K562 (cell line): Measurements from ENCODE around the gene POMT1. TPM values are rescaled to one million over a fixed set of nuclear protein-coding genes. Genes with fewer than 3 reads are reported as not detected.

Experiments used
- ATAC-seq: fragments of 200-7000 bp; cut with Tn5 transposase; 3 replicates; pipeline ENCODE4 v1.9.1; 2020; ENCODE audit warnings: moderate library complexity
- BruUV-seq: library from RNA; stranded (reverse); fragments of 400-500 nt; replicated peaks from 2 replicates; lab custom pipeline; 2021; lab: Mats Ljungman, UMichigan
- CTCF ChIA-PET: fragments of 300-600 bp; formaldehyde crosslinking; extraction: SDS; loops from one replicate; lab custom pipeline; 2021; ENCODE audit warnings: low intra/inter-chr PET ratio; lab: Yijun Ruan, JAX
- POLR2A ChIA-PET: fragments of 300-600, 350-650 bp; sonication (Branson Sonifier 250); formaldehyde crosslinking; extraction: SDS; loops from one replicate; lab custom pipeline; 2021; ENCODE audit warnings: antibody characterized with exemption, inconsistent platforms; lab: Yijun Ruan, JAX
- DNase-seq, 4 experiments: peaks; one replicate each; pipeline versions ENCODE4 v3.0.0 to v3.0.0-alpha.2; 2011 to 2018; ENCODE audit warnings: low spot score in 3 of 4, mixed read lengths in 3 of 4; ENCODE audit errors: extremely low read depth in 1 of 4
- FAIRE-seq: peaks from 2 replicates; lab custom pipeline; 2011; peaks lifted over from hg19 to GRCh38; lab: Jason Lieb, UNC
- H2AFZ ChIP-seq: 2 replicates; pipeline ENCODE4 v1.6.0; 2011; ENCODE audit warnings: low read depth, low read length, control low read depth, inconsistent platforms
- H3K27ac ChIP-seq: fragments of 200-600 bp; 3 replicates; pipeline ENCODE4 v1.8.0; 2011; ENCODE audit warnings: low read depth, mild to moderate bottlenecking, control low read depth, inconsistent platforms, low read length, moderate library complexity, mixed read lengths; ENCODE audit errors: extremely low read depth
- H3K27me3 ChIP-seq, 2 experiments: fragments of 300-600 bp in 1 of 2; 2 replicates in 1 of 2; 3 replicates in 1 of 2; pipeline versions ENCODE4 v1.6.0 to v1.8.0; 2011; ENCODE audit warnings: inconsistent platforms in 2 of 2, low read length in 2 of 2, mild to moderate bottlenecking in 1 of 2, mixed read lengths in 1 of 2, moderate library complexity in 1 of 2; ENCODE audit not compliant: control insufficient read depth in 2 of 2, insufficient read depth in 2 of 2
- H3K36me3 ChIP-seq: fragments of 300-600 bp; 3 replicates; pipeline ENCODE4 v1.8.0; 2011; ENCODE audit warnings: mild to moderate bottlenecking, low read length, inconsistent platforms; ENCODE audit not compliant: control insufficient read depth, insufficient read depth
- H3K4me1 ChIP-seq, 2 experiments: fragments of 200-600 bp in 1 of 2; replicated peaks in 1 of 2; 2 replicates in 1 of 2; 3 replicates in 1 of 2; pipeline versions ENCODE4 v1.5.1 to v1.8.0; 2011; ENCODE audit warnings: inconsistent platforms in 2 of 2, low read length in 2 of 2, mild to moderate bottlenecking in 1 of 2, mixed read lengths in 1 of 2, moderate library complexity in 1 of 2; ENCODE audit not compliant: control insufficient read depth in 2 of 2, insufficient read depth in 2 of 2
- H3K4me2 ChIP-seq: 2 replicates; pipeline ENCODE4 v1.6.1; 2011; ENCODE audit warnings: low read length, control low read depth, inconsistent platforms, mixed read lengths; ENCODE audit not compliant: insufficient read depth
- H3K4me3 ChIP-seq: fragments of 200-600 bp; sonication (generic), shearing (Covaris generic); 2 replicates; pipeline ENCODE4 v1.5.1; 2016; ENCODE audit warnings: control low read depth, inconsistent platforms
- H3K79me2 ChIP-seq: fragments of 200-600 bp; 3 replicates; pipeline ENCODE4 v1.8.0; 2011; ENCODE audit warnings: low read length, inconsistent platforms; ENCODE audit not compliant: control insufficient read depth, insufficient read depth
- H3K9ac ChIP-seq, 2 experiments: 2 replicates each; pipeline versions ENCODE4 v1.6.0 to v1.6.1; 2011; ENCODE audit warnings: low read depth in 2 of 2, low read length in 2 of 2, control low read depth in 1 of 2, inconsistent platforms in 1 of 2, mild to moderate bottlenecking in 1 of 2, mixed read lengths in 1 of 2; ENCODE audit not compliant: insufficient read depth in 1 of 2
- H3K9me1 ChIP-seq: one replicate; pipeline ENCODE4 v1.6.0; 2011; ENCODE audit warnings: inconsistent platforms, mild to moderate bottlenecking, low read length, moderate library complexity; ENCODE audit not compliant: control insufficient read depth, insufficient read depth
- H3K9me3 ChIP-seq: replicated peaks from 2 replicates; pipeline ENCODE4 v1.5.1; 2011; ENCODE audit warnings: low read depth, low read length, inconsistent platforms; ENCODE audit not compliant: control insufficient read depth, insufficient read depth
- H4K20me1 ChIP-seq: replicated peaks from 2 replicates; pipeline ENCODE4 v1.6.1; 2011; ENCODE audit warnings: low read length, inconsistent platforms, mixed read lengths; ENCODE audit not compliant: control insufficient read depth, insufficient read depth
- CBX5 ChIP-seq: IDR thresholded peaks from 2 replicates; pipeline ENCODE4 v1.6.1; 2014; ENCODE audit warnings: low read depth, borderline replicate concordance
- E2F3 ChIP-seq: fragments of 250-450 bp; sonication (Bioruptor Pico); IDR thresholded peaks from 2 replicates; pipeline ENCODE4 v1.4.0; 2020; ENCODE audit warnings: mild to moderate bottlenecking
- ELF1 ChIP-seq: fragments of 200-800 bp; sonication (Bioruptor generic); IDR thresholded peaks from 2 replicates; pipeline ENCODE4 v1.6.1; 2016; ENCODE audit warnings: missing genetic modification characterization, missing compliant biosample characterization
- ETV6 ChIP-seq, 3 experiments: fragments of 150-350 bp in 1 of 3; sonication (generic) in 1 of 3; formaldehyde crosslinking in 1 of 3; IDR thresholded peaks; 2 replicates each; pipeline versions ENCODE4 v1.6.1 to v1.8.0; 2014 to 2022; ENCODE audit warnings: borderline replicate concordance in 2 of 3, low read depth in 2 of 3, antibody characterized with exemption in 1 of 3, low read length in 1 of 3, mild to moderate bottlenecking in 1 of 3, missing genetic modification reagents in 1 of 3
- HNRNPH1 ChIP-seq: fragments of 200-400 bp; formaldehyde crosslinking; optimal IDR thresholded peaks from 2 replicates; pipeline ENCODE3; 2017; ENCODE audit warnings: low read depth, mild to moderate bottlenecking, low read length, moderate library complexity
- ILK ChIP-seq: fragments of 450-650 bp; IDR thresholded peaks from 2 replicates; pipeline ENCODE4 v1.6.1; 2016; ENCODE audit warnings: missing genetic modification characterization, low read depth, mild to moderate bottlenecking, missing compliant biosample characterization, moderate library complexity, borderline replicate concordance
- LARP7 ChIP-seq: fragments of 450-650 bp; IDR thresholded peaks from 2 replicates; pipeline ENCODE4 v1.6.1; 2016
- NFXL1 ChIP-seq: fragments of 450-650 bp; formaldehyde crosslinking; IDR thresholded peaks from 2 replicates; pipeline ENCODE4 v1.4.0; 2021; ENCODE audit warnings: mild to moderate bottlenecking
- NR2F6 ChIP-seq: fragments of 450-650 bp; formaldehyde crosslinking; IDR thresholded peaks from 2 replicates; pipeline ENCODE4 v1.4.0; 2020; ENCODE audit warnings: mild to moderate bottlenecking
- POLR2H ChIP-seq: IDR thresholded peaks from 2 replicates; pipeline ENCODE4 v1.6.1; 2016; ENCODE audit warnings: missing genetic modification characterization, low read depth, mild to moderate bottlenecking, control low read depth, missing compliant biosample characterization, moderate library complexity
- SMARCE1 ChIP-seq: fragments of 450-650 bp; IDR thresholded peaks from 2 replicates; pipeline ENCODE4 v1.7.1; 2016; ENCODE audit warnings: mild to moderate bottlenecking
- SPI1 ChIP-seq: IDR thresholded peaks from 2 replicates; pipeline ENCODE4 v1.6.1; 2011; ENCODE audit warnings: low read depth, low read length, control low read depth, borderline replicate concordance
- ZNF263 ChIP-seq: sonication (generic); formaldehyde crosslinking; IDR thresholded peaks from 2 replicates; pipeline ENCODE4 v1.8.0; 2022; ENCODE audit warnings: mild to moderate bottlenecking, missing genetic modification reagents, borderline replicate concordance
- ZNF431 ChIP-seq: sonication (generic); formaldehyde crosslinking; IDR thresholded peaks from 2 replicates; pipeline ENCODE4 v1.8.0; 2022; ENCODE audit warnings: mild to moderate bottlenecking, missing genetic modification reagents
- ZNF609 ChIP-seq: sonication (generic); formaldehyde crosslinking; IDR thresholded peaks from 2 replicates; pipeline ENCODE4 v1.8.1; 2023; ENCODE audit warnings: missing genetic modification reagents, mild to moderate bottlenecking, borderline replicate concordance
- WGBS: fragments of 100-300 bp; shearing (Covaris generic); methylation state at CpG from one replicate; pipeline ENCODE4 v1.1.6; 2016; ENCODE audit warnings: low coverage, mixed read lengths; ENCODE audit not compliant: insufficient coverage; ENCODE audit errors: missing lambda C conversion rate; 5-methylcytosine and 5-hydroxymethylcytosine counted together
- in situ Hi-C: fragments of 300-500 bp; cut with MboI; formaldehyde crosslinking; loops from 4 replicates; pipeline ENCODE4 v1.15.0; 2018; ENCODE audit warnings: inconsistent platforms, mixed read lengths
- intact Hi-C: fragments of 100-400 bp; cut with micrococcal nuclease; formaldehyde crosslinking; loops from 2 replicates; pipeline ENCODE4 v1.14.2; 2022
- polyA plus RNA-seq, 8 experiments: library from polyadenylated mRNA; depleted of rRNA in 4 of 8; stranded (reverse) in 5 of 8; unstranded in 3 of 8; fragments of >200 nt; fragmentation: Nextera tagmentation in 2 of 8; fragmentation: Illumina TruSeq in 1 of 8; extraction: Ambion mirVana in 2 of 8; extraction: Trizol in 1 of 8; gene quantifications; 2 replicates each; pipeline versions ENCODE4 v1.2.1 to v1.2.3, GENCODE V29; 2011 to 2014; ENCODE audit warnings: inconsistent platforms in 1 of 8, missing spikeins in 1 of 8
- total RNA-seq, 7 experiments: library from RNA; depleted of rRNA in 6 of 7; stranded (reverse); fragments of >200 nt in 6 of 7; fragmentation: Illumina TruSeq in 2 of 7; extraction: Trizol in 2 of 7; gene quantifications; 2 replicates each; pipeline versions ENCODE4 v1.2.1 to v1.2.3, GENCODE V29; 2011 to 2021; ENCODE audit warnings: low replicate concordance in 1 of 7

POMT1 gene
- total and polyA plus RNA-seq, 9 of the 15 experiments (the other 6 are each of a cell fraction or from before 2014, with no cell fraction given), result 1.8 to 23.5 (median 14.6) TPM

DNA sequence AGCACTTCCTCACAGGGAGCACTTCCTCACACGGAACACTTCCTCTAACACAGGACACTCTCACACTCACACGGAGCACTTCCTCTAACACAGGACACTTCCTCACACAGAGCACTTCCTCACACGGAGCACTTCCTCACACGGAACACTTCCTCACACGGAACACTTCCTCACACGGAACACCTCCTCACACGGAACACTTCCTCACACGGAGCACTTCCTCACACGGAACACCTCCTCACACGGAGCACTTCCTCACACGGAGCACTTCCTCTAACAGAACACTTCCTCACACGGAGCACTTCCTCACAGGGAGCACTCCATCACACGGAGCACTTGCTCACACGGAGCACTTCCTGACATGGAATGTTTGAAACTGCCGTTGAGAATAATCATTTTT is 13.4 kb downstream of the POMT1 start:
- peaks cover 76% of the 10 kb centered on the region; the same call in 2 of the 3 replicates for H3K36me3 ChIP-seq
- WGBS, result 94% methylated on average over 12 of the region's 15 CpGs

GRCh38 chr9:131516930-131517329 is 14.2 kb downstream of the POMT1 start:
- POLR2A ChIA-PET, result interaction anchor here (1.1 kb wide), 1 partner anchor 14 kb away, joined by 3 read pairs; the partner anchor contains the start of gene POMT1
- no peak for TF ChIP-seq ILK (tag)
- no peak for TF ChIP-seq SMARCE1
- no peak for TF ChIP-seq HNRNPH1
- TF ChIP-seq ZNF609 (CRISPR knock-in tag), result no peak
- TF ChIP-seq LARP7, result no peak
- TF ChIP-seq E2F3 (CRISPR knock-in tag), result no peak
- no peak for TF ChIP-seq CBX5
- 95% methylated on average over 9 of the region's 9 CpGs for WGBS
- Histone ChIP-seq H3K4me1 (peaks cover 0 to 3% of the 10 kb centered on the region in 2 experiments; a peak in 1 of 5 replicates), H3K79me2 (no peaks in the 10 kb centered on the region), H2AFZ (no peak overlapping the region), H3K9me1 (no peaks in the 10 kb centered on the region), H4K20me1 (no peaks in the 10 kb centered on the region), H3K27ac (no peak overlapping the region), H3K9ac (no peak overlapping the region), H3K4me2 (no peak overlapping the region), H3K4me3 (no peak overlapping the region), H3K36me3 (peaks cover 76% of the 10 kb centered on the region; the same call in 2 of the 3 replicates), H3K9me3 (no peaks in the 10 kb centered on the region), H3K27me3 (no peaks in the 10 kb centered on the region)
- DNase-seq (no peak), ATAC-seq (no peak), FAIRE-seq (no peak)
- intact Hi-C loops (no loop called here), in situ Hi-C loops (loop anchor here (10.0 kb wide), 1 partner anchor 228 kb away; the partner anchor contains the start of gene RAPGEF1)
- CTCF ChIA-PET, result no interaction called here
- BruUV-seq, result no TSS peak

More for the DNA sequence above, 13.4 kb downstream of the POMT1 start:
- Histone ChIP-seq H3K27me3 (no peaks in the 10 kb centered on the region), H3K9me3 (no peaks in the 10 kb centered on the region), H3K4me3 (no peak overlapping the region), H3K9ac (no peak overlapping the region), H3K27ac (no peak overlapping the region), H3K4me2 (no peak overlapping the region), H4K20me1 (no peaks in the 10 kb centered on the region), H3K79me2 (no peaks in the 10 kb centered on the region), H3K4me1 (peaks cover 0 to 3% of the 10 kb centered on the region in 2 experiments; a peak in 1 of 5 replicates), H2AFZ (no peak overlapping the region), H3K9me1 (no peaks in the 10 kb centered on the region)
- intact Hi-C loops (no loop called here), in situ Hi-C loops (loop anchor here (10.0 kb wide), 1 partner anchor 229 kb away; the partner anchor contains the start of gene RAPGEF1)
- ATAC-seq (no peak), DNase-seq (no peak), FAIRE-seq (no peak)
- BruUV-seq, result no TSS peak
- TF ChIP-seq POLR2H (tag) (no peak), NR2F6 (CRISPR knock-in tag) (no peak), NFXL1 (no peak), ZNF431 (peak; percentile 32), SPI1 (peak; percentile 38; the same call in 1 of the 2 replicates), ELF1 (tag) (0 out of 2 replicates have a peak, but pooled peaks have one; percentile 37), ETV6 (IDR thresholded peaks at IDR 0.05; ENCODE audit: borderline replicate concordance in 1 of 2, low read depth in 2 of 2, low read length in 1 of 2) (peak; percentile 54 to 98; a peak in 2 of 4 replicates), ETV6 (CRISPR knock-in tag; IDR thresholded peaks at IDR 0.05; ENCODE audit: borderline replicate concordance) (no peak), ZNF263 (CRISPR knock-in tag) (peak; percentile 98)
- CTCF ChIA-PET, result no interaction called here
- POLR2A ChIA-PET, result no interaction called here
